Vagina (tissue), 2 donors: Measurements from ENCODE around the gene RAB37.

Experiments
- POLR2A ChIP-seq, 2 donors: fragments of 450-650 bp; IDR thresholded peaks; one replicate each; pipeline ENCODE4 v1.6.1; 2017; ENCODE audit warnings: antibody characterized with exemption in 2 of 2, mild to moderate bottlenecking in 2 of 2, moderate library complexity in 2 of 2
- POLR2AphosphoS5 ChIP-seq, 2 donors: sonication (generic); formaldehyde crosslinking; IDR thresholded peaks; one replicate each; pipeline ENCODE4 v1.9.0; 2017; ENCODE audit warnings: antibody characterized with exemption in 2 of 2, mild to moderate bottlenecking in 2 of 2, low read depth in 1 of 2; ENCODE audit not compliant: insufficient read depth in 1 of 2
- TF ChIP-seq, protein P1 (sequence below), 3 experiments: fragments of 450-650 bp in 2 of 3; fragments of 200-600 bp in 1 of 3; sonication (generic) in 1 of 3; IDR thresholded peaks; one replicate each; pipeline ENCODE4 v1.5.1; 2017 to 2019; ENCODE audit warnings: antibody characterized with exemption in 3 of 3, mild to moderate bottlenecking in 2 of 3, moderate library complexity in 2 of 3

DNA sequence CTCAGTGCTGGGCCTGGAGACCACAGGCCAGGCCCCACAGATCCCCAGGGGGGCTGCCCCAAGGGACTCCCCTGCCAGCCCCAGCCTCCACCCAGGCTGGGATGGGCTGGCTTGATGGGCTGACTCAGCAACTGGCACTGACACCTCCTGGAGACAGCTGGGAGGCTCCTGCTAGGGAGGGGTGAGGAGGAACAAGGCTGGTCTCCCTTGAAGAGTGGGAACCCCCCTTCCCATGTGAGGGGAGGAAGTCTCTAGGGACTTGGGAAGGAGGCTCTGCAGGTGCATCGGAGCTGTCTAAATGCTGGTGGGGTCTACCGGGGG is 21.8 kb downstream of the RAB37 start:
- TF ChIP-seq, protein P1, sequence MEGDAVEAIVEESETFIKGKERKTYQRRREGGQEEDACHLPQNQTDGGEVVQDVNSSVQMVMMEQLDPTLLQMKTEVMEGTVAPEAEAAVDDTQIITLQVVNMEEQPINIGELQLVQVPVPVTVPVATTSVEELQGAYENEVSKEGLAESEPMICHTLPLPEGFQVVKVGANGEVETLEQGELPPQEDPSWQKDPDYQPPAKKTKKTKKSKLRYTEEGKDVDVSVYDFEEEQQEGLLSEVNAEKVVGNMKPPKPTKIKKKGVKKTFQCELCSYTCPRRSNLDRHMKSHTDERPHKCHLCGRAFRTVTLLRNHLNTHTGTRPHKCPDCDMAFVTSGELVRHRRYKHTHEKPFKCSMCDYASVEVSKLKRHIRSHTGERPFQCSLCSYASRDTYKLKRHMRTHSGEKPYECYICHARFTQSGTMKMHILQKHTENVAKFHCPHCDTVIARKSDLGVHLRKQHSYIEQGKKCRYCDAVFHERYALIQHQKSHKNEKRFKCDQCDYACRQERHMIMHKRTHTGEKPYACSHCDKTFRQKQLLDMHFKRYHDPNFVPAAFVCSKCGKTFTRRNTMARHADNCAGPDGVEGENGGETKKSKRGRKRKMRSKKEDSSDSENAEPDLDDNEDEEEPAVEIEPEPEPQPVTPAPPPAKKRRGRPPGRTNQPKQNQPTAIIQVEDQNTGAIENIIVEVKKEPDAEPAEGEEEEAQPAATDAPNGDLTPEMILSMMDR (IDR thresholded peaks at IDR 0.05): no peak
- no peak for TF ChIP-seq POLR2AphosphoS5 (IDR thresholded peaks at IDR 0.05; ENCODE audit: insufficient read depth in 1 of 2, low read depth in 1 of 2)
- TF ChIP-seq POLR2A (IDR thresholded peaks at IDR 0.05): no peak
